MM.1S (cell line): ENCODE measurements around the gene SORT1.

ENCODE experiments used
- DNase-seq: peaks from one replicate; pipeline ENCODE4 v3.0.0-alpha.2; 2015
- H2AFZ ChIP-seq: fragments of 300-600 bp; sonication (generic); 2 replicates; pipeline ENCODE4 v1.6.0; 2016; ENCODE audit warnings: antibody characterized with exemption, low read length
- H3F3A ChIP-seq: fragments of 300-600 bp; sonication (generic); 2 replicates; pipeline ENCODE4 v1.6.1; 2016; ENCODE audit warnings: mild to moderate bottlenecking, antibody characterized with exemption, low read length, moderate library complexity, mixed read lengths; ENCODE audit not compliant: insufficient read depth
- H3K27ac ChIP-seq: fragments of 300-600 bp; sonication (generic); 2 replicates; pipeline ENCODE4 v1.5.1; 2016; ENCODE audit warnings: mild to moderate bottlenecking, low read length
- H3K27me3 ChIP-seq: fragments of 300-600 bp; sonication (generic); replicated peaks from 2 replicates; pipeline ENCODE4 v1.6.0; 2016; ENCODE audit warnings: low read length; ENCODE audit not compliant: insufficient read depth
- H3K36me3 ChIP-seq: fragments of 300-600 bp; sonication (generic); replicated peaks from 2 replicates; pipeline ENCODE4 v1.6.1; 2016; ENCODE audit warnings: mild to moderate bottlenecking, low read length, mixed read lengths; ENCODE audit not compliant: insufficient read depth
- H3K4me1 ChIP-seq: fragments of 300-600 bp; sonication (generic); 2 replicates; pipeline ENCODE4 v1.6.1; 2016; ENCODE audit warnings: low read length, mixed read lengths
- H3K4me2 ChIP-seq: fragments of 300-600 bp; sonication (generic); 2 replicates; pipeline ENCODE4 v1.6.0; 2016; ENCODE audit warnings: low read depth, low read length
- H3K4me3 ChIP-seq: fragments of 300-600 bp; sonication (generic); 2 replicates; pipeline ENCODE4 v1.5.1; 2016; ENCODE audit warnings: low read length, mixed read lengths
- H3K79me2 ChIP-seq: fragments of 300-600 bp; sonication (generic); 2 replicates; pipeline ENCODE4 v1.6.1; 2016; ENCODE audit warnings: mixed run types, low read length, mixed read lengths
- H3K9ac ChIP-seq: fragments of 300-600 bp; sonication (generic); 2 replicates; pipeline ENCODE4 v1.6.1; 2016; ENCODE audit warnings: low read length, mixed read lengths
- H3K9me2 ChIP-seq: fragments of 300-600 bp; sonication (generic); replicated peaks from 2 replicates; pipeline ENCODE4 v1.6.1; 2016; ENCODE audit warnings: mild to moderate bottlenecking, low read length, mixed read lengths; ENCODE audit not compliant: insufficient read depth
- H3K9me3 ChIP-seq: fragments of 300-600 bp; sonication (generic); replicated peaks from 2 replicates; pipeline ENCODE4 v1.6.1; 2016; ENCODE audit warnings: mild to moderate bottlenecking, low read length, mixed read lengths; ENCODE audit not compliant: insufficient read depth
- H4K20me1 ChIP-seq: fragments of 300-600 bp; sonication (generic); 2 replicates; pipeline ENCODE4 v1.6.1; 2016; ENCODE audit warnings: mild to moderate bottlenecking, low read length, moderate library complexity, mixed read lengths; ENCODE audit not compliant: insufficient read depth
- EZH2 ChIP-seq: fragments of 300-600 bp; sonication (generic); optimal IDR thresholded peaks from 2 replicates; pipeline ENCODE3; 2017; ENCODE audit warnings: low read depth, mild to moderate bottlenecking, antibody characterized with exemption, low read length, mixed read lengths
- EZH2phosphoT487 ChIP-seq: fragments of 300-600 bp; sonication (generic); IDR thresholded peaks from 2 replicates; pipeline ENCODE4 v1.6.1; 2018; ENCODE audit warnings: antibody characterized with exemption, low read length
- TF ChIP-seq, protein P1 (sequence below): fragments of 300-600 bp; sonication (generic); IDR thresholded peaks from 2 replicates; pipeline ENCODE4 v1.5.1; 2016; ENCODE audit warnings: antibody characterized with exemption, low read length, mixed read lengths

SORT1 gene

DNA sequence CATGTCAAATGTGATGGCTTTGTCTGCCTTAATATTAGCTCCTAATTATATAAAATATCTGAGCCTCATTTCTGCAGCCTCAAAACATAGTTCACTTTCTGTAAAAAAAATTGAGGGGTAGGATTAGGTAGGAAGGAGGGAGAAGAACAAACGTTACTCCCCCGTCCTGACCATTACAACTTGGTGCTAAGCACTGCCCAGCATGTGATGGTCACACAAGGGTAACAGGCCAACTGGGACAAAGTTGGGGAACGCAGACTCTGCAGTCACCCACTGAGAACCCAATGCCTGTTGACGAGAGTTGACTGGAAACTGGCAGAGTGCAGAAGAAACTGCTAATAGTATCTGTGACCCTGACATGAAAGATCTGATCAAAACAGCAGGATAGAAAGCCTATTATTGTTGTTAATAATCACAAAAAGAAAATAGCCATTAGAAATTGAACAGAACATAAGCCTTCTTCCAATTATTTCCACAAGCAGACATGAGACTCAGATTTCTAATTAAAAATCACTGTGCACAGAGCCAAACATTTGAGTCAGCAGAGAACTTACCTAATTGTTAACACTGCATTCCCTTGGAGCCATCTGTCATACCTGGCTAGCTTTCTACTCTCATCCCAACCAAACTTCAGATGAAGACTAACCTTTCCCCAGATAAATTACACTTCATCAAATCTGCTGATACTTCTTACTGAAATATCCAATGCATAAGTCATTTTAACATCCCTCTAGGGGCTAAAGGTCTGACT is 5.5 kb downstream of the SORT1 start:
- H3K27me3 ChIP-seq = no peaks in the 10 kb centered on the region
- H3K27ac ChIP-seq = peak overlapping the region; percentile 57; the same call in 1 of the 2 replicates
- H3K4me3 ChIP-seq = no peak overlapping the region
- H4K20me1 ChIP-seq = no peaks in the 10 kb centered on the region
- H2AFZ ChIP-seq = no peak overlapping the region
- peaks cover 11% of the 10 kb centered on the region for H3F3A ChIP-seq
- no peak overlapping the region for H3K9ac ChIP-seq
- H3K9me2 ChIP-seq = no peaks in the 10 kb centered on the region
- peaks cover 21% of the 10 kb centered on the region; the same call in 1 of the 2 replicates for H3K4me1 ChIP-seq
- no peak for DNase-seq
- H3K79me2 ChIP-seq = peaks cover 31% of the 10 kb centered on the region
- peak overlapping the region; percentile 65 for H3K4me2 ChIP-seq
- TF ChIP-seq EZH2 = no peak
- TF ChIP-seq EZH2phosphoT487 = no peak
- no peaks in the 10 kb centered on the region for H3K9me3 ChIP-seq
- no peaks in the 10 kb centered on the region for H3K36me3 ChIP-seq

DNA sequence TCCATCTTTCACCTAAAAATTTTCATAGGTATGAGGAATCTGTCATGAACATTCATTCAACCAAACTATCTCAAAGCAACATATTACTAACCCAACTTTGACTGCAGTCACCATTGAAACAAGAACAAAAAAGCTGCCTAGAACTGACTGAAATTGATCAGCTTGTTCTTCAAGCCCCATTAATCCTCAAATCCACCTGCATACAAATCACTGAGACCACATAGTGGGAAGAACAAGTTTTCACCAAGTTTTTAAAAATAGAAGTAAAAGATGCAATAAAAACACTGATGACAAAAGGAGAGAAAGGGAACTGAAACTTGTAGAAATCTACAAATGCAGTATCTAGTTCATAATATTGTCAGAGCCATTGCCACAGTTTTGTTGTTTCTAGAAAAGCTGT is 6.1 kb downstream of the SORT1 start:
- Histone ChIP-seq H3K9me3 (no peaks in the 10 kb centered on the region), H3K27me3 (no peaks in the 10 kb centered on the region), H4K20me1 (no peaks in the 10 kb centered on the region), H3K9ac (no peak overlapping the region; the same call in 1 of the 2 replicates), H3K4me1 (peaks cover 21% of the 10 kb centered on the region; the same call in 1 of the 2 replicates), H2AFZ (no peak overlapping the region), H3K36me3 (no peaks in the 10 kb centered on the region), H3K4me2 (peak overlapping the region; percentile 65), H3K27ac (peak overlapping the region; percentile 57; the same call in 1 of the 2 replicates), H3K79me2 (peaks cover 26% of the 10 kb centered on the region), H3K9me2 (no peaks in the 10 kb centered on the region), H3F3A (peaks cover 11% of the 10 kb centered on the region), H3K4me3 (no peak overlapping the region; the same call in 1 of the 2 replicates)
- no peak for TF ChIP-seq EZH2phosphoT487
- TF ChIP-seq, protein P1, sequence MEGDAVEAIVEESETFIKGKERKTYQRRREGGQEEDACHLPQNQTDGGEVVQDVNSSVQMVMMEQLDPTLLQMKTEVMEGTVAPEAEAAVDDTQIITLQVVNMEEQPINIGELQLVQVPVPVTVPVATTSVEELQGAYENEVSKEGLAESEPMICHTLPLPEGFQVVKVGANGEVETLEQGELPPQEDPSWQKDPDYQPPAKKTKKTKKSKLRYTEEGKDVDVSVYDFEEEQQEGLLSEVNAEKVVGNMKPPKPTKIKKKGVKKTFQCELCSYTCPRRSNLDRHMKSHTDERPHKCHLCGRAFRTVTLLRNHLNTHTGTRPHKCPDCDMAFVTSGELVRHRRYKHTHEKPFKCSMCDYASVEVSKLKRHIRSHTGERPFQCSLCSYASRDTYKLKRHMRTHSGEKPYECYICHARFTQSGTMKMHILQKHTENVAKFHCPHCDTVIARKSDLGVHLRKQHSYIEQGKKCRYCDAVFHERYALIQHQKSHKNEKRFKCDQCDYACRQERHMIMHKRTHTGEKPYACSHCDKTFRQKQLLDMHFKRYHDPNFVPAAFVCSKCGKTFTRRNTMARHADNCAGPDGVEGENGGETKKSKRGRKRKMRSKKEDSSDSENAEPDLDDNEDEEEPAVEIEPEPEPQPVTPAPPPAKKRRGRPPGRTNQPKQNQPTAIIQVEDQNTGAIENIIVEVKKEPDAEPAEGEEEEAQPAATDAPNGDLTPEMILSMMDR = no peak
- no peak for TF ChIP-seq EZH2
- no peak for DNase-seq

DNA sequence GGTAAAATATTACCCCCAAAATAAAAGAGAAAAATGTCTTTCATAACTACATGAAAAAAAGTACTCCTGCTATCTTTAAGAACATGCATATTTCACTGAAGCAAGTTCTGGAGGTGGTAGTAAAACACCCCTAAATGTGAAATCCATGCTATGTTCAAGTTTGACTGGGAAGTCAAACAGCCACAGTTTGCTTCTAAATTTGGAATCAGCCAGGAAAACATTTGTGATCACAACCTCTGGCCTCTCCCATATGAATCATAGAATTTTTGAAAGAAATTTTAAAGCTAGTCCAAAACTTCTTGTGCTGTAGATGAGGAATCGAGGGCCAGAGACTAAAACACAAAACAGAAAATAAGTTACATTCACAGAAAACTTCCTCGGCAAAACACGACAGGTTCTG is 6.6 kb downstream of the SORT1 start:
- H3K4me2 ChIP-seq = peak overlapping the region; percentile 65
- no peaks in the 10 kb centered on the region for H3K27me3 ChIP-seq
- H3K9ac ChIP-seq = no peak overlapping the region; the same call in 1 of the 2 replicates
- no peak overlapping the region for H2AFZ ChIP-seq
- H3K9me2 ChIP-seq = no peaks in the 10 kb centered on the region
- H3K36me3 ChIP-seq = no peaks in the 10 kb centered on the region
- H4K20me1 ChIP-seq = no peaks in the 10 kb centered on the region
- H3K4me3 ChIP-seq = no peak overlapping the region; the same call in 1 of the 2 replicates
- DNase-seq = no peak
- peak overlapping the region; percentile 57; the same call in 1 of the 2 replicates for H3K27ac ChIP-seq
- peaks cover 11% of the 10 kb centered on the region for H3F3A ChIP-seq
- no peak for TF ChIP-seq EZH2
- no peak for TF ChIP-seq EZH2phosphoT487
- TF ChIP-seq, protein P1 = no peak
- peaks cover 25% of the 10 kb centered on the region for H3K79me2 ChIP-seq
- peaks cover 21% of the 10 kb centered on the region; the same call in 1 of the 2 replicates for H3K4me1 ChIP-seq
- no peaks in the 10 kb centered on the region for H3K9me3 ChIP-seq
